ENCODE results near the gene PCGF1. TPM values are rescaled to one million over a fixed set of nuclear protein-coding genes. Genes with fewer than 3 reads are reported as not detected.
A peak's percentile ranks its signal among the peaks of the same experiment; 100 is the strongest.

The PCGF1 gene
- total RNA-seq, 1 donor from 2014 or later = 17.9 TPM

DNA sequence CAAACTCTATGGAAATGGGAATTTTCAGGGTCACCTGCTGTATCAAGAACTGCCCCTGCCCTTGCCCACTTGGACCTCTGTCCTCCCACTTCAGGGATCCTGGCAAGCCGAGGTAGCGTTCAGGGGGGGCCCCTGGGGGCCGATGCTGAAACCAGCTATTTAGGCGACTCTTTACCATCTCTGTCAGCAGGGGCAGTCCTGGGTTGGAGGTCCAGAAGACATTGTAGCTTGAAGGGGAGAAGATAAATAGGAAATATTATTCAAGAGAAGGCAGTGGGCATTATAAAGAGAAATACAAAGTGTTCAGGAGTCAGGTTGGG, 44.7 kb downstream of the PCGF1 start:
- Histone ChIP-seq H3K27me3 (ENCODE audit: insufficient read depth, low read length) (no peaks in the 10 kb centered on the region), H2AFZ (ENCODE audit: low read depth, low read length) (no peak overlapping the region), H3K9me3 (ENCODE audit: insufficient read depth, low read depth, low read length) (no peaks in the 10 kb centered on the region), H3K79me2 (ENCODE audit: insufficient read depth, low read length) (peaks cover 50% of the 10 kb centered on the region), H3K4me3 (ENCODE audit: insufficient read depth, low read depth, low read length) (no peak overlapping the region), H3K4me2 (ENCODE audit: low read length) (peak overlapping the region; percentile 45), H3K4me1 (ENCODE audit: insufficient read depth, low read length) (peaks cover 11% of the 10 kb centered on the region), H4K20me1 (ENCODE audit: insufficient read depth, low read length) (peaks cover 16% of the 10 kb centered on the region), H3K27ac (ENCODE audit: low read depth, low read length) (no peak overlapping the region), H3K36me3 (ENCODE audit: insufficient read depth, low read length) (peaks cover 4% of the 10 kb centered on the region), H3K9ac (ENCODE audit: low read length) (no peak overlapping the region)
- Mint-ChIP-seq H3K4me1 (ENCODE audit: low read depth, unreplicated experiment) (peaks cover 18% of the 10 kb centered on the region), H3K27me3 (ENCODE audit: low read depth, unreplicated experiment) (no peaks in the 10 kb centered on the region), H3K27ac (ENCODE audit: unreplicated experiment) (peak overlapping the region; percentile 26), H3K36me3 (ENCODE audit: low read depth, unreplicated experiment) (peaks cover 3% of the 10 kb centered on the region), H3K9me3 (ENCODE audit: unreplicated experiment) (no peaks in the 10 kb centered on the region), H3K4me3 (ENCODE audit: unreplicated experiment) (peak overlapping the region; percentile 96)
- FAIRE-seq (no peak), DNase-seq (ENCODE audit: low read depth) (no peak)
- TF ChIP-seq EZH2 (IDR thresholded peaks at IDR 0.05; ENCODE audit: insufficient read depth, low read length) = no peak
- no peak for TF ChIP-seq CTCF (IDR thresholded peaks at IDR 0.05; ENCODE audit: insufficient read depth, low read depth, low read length)

- Histone ChIP-seq H3K4me2 (ENCODE audit: low read length) (no peak overlapping the region), H3K79me2 (ENCODE audit: insufficient read depth, low read length) (peaks cover 50% of the 10 kb centered on the region), H2AFZ (ENCODE audit: low read depth, low read length) (no peak overlapping the region), H3K36me3 (ENCODE audit: insufficient read depth, low read length) (peaks cover 4% of the 10 kb centered on the region), H3K4me3 (ENCODE audit: insufficient read depth, low read depth, low read length) (no peak overlapping the region), H3K9me3 (ENCODE audit: insufficient read depth, low read depth, low read length) (no peaks in the 10 kb centered on the region), H4K20me1 (ENCODE audit: insufficient read depth, low read length) (peaks cover 16% of the 10 kb centered on the region), H3K9ac (ENCODE audit: low read length) (no peak overlapping the region), H3K4me1 (ENCODE audit: insufficient read depth, low read length) (peaks cover 11% of the 10 kb centered on the region), H3K27ac (ENCODE audit: low read depth, low read length) (no peak overlapping the region), H3K27me3 (ENCODE audit: insufficient read depth, low read length) (no peaks in the 10 kb centered on the region)
- no peaks in the 10 kb centered on the region for H3K27me3 Mint-ChIP-seq (ENCODE audit: low read depth, unreplicated experiment)
- no peaks in the 10 kb centered on the region for H3K9me3 Mint-ChIP-seq (ENCODE audit: unreplicated experiment)
- FAIRE-seq = no peak
- TF ChIP-seq CTCF (IDR thresholded peaks at IDR 0.05; ENCODE audit: insufficient read depth, low read depth, low read length) = no peak
- no peak for TF ChIP-seq EZH2 (IDR thresholded peaks at IDR 0.05; ENCODE audit: insufficient read depth, low read length)
- H3K27ac Mint-ChIP-seq (ENCODE audit: unreplicated experiment) = peak overlapping the region; percentile 26
- H3K36me3 Mint-ChIP-seq (ENCODE audit: low read depth, unreplicated experiment) = peaks cover 3% of the 10 kb centered on the region
- peaks cover 18% of the 10 kb centered on the region for H3K4me1 Mint-ChIP-seq (ENCODE audit: low read depth, unreplicated experiment)
- DNase-seq (ENCODE audit: low read depth) = no peak
- peak overlapping the region; percentile 20 for H3K4me3 Mint-ChIP-seq (ENCODE audit: unreplicated experiment)
Measured at GRCh38 chr2:74462054-74462785, 45.3 kb downstream of the PCGF1 start.
